Hematopoietic multipotent progenitor cell treated with erythropoietin and hydrocortisone succinate and interleukin-3 and kit ligand, for 17 days (in vitro differentiated cells): ENCODE results near the gene OR2AJ1.

Source experiments
- DNase-seq: peaks from one replicate; pipeline ENCODE4 v3.0.0-alpha.2; 2015; ENCODE audit warnings: low spot score

The OR2AJ1 gene, protein sequence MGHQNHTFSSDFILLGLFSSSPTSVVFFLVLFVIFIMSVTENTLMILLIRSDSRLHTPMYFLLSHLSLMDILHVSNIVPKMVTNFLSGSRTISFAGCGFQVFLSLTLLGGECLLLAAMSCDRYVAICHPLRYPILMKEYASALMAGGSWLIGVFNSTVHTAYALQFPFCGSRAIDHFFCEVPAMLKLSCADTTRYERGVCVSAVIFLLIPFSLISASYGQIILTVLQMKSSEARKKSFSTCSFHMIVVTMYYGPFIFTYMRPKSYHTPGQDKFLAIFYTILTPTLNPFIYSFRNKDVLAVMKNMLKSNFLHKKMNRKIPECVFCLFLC

GRCh38 chr1:247924868-247925267 is at the start of gene OR2AJ1:
Gene OR2AJ1 (plus strand): TSS chr1:247924889. CDS start chr1:247933769, 8,880 bp downstream.
- no peak for DNase-seq

DNA sequence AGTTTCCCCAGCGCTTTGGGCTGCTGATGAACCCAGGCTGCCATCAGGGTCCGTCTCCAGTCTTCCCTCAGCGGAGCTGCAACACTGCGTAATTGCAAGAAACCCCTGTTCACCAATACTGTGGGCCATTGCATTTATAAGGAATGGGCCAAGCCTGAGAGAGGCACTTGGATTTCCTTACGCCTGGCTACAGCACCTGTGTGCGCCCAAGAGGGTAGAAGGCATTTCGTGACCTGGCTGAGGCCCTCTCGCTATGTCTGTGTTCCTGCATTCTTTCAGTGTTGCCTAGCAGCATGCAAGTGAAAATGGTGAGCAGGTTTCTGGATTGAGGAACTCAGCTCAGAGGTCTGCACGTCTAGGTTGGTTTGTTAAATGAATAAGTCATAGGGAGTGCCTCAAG is 41.3 kb upstream of the OR2AJ1 start:
- DNase-seq, result no peak

DNA sequence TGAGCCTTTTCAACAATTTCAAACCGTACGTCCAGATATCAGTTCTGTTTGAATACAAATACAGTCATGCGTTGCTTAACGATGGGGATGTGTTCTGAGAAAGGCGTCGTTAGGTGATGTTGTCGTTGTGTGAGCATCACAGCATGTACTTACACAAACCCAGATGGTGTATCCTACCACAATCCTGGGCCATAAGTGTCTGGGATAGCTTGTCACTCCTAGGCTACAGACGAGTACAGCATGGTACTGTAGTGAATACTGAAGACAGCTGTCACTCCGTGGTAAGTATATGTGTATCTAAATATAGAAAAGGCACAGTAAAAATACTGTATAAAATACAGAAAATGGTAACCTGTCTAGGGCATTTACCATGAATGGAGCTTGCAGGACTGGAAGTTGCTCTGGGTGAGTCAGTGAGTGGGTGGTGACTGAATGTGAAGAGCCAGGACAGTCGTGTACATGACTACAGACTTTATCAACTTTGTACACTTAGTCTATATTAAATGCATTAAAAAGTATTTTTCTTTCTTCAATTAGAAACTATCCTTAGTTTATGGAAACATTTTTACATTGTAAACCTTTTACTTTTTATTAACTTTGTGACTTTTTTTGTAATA is 39.8 kb upstream of the OR2AJ1 start:
- DNase-seq, result no peak

DNA sequence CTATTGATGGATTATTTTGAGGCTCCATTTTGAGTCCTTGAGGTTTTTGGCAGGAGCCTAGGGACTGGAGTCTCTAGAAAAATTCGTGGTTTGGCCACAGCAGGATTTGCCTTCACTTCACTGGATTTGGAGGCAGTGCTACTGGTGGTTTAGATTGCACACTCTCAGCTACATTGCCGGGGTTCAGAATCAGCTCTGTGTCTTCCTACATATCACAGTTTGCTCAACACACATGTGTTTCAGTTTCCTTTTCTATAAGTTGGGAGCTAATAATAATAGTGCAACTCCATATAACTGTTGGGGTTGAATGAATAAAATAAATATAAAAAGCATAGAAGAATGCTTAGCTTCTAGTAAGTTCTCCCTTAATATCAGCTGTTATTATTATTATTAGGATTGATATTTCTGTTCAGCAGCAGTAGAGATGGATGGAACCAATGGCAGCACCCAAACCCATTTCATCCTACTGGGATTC is 29.5 kb upstream of the OR2AJ1 start, which contains the start of gene OR2W3:
Gene OR2W3 (plus strand): TSS at position 425 of the 475 bp plus-strand sequence. CDS start 0 bp downstream, at position 425.
- no peak for DNase-seq

DNA sequence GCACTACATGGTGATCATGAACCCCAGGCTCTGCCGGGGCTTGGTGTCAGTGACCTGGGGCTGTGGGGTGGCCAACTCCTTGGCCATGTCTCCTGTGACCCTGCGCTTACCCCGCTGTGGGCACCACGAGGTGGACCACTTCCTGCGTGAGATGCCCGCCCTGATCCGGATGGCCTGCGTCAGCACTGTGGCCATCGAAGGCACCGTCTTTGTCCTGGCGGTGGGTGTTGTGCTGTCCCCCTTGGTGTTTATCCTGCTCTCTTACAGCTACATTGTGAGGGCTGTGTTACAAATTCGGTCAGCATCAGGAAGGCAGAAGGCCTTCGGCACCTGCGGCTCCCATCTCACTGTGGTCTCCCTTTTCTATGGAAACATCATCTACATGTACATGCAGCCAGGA is 28.7 kb upstream of the OR2AJ1 start:
- DNase-seq, result no peak

DNA sequence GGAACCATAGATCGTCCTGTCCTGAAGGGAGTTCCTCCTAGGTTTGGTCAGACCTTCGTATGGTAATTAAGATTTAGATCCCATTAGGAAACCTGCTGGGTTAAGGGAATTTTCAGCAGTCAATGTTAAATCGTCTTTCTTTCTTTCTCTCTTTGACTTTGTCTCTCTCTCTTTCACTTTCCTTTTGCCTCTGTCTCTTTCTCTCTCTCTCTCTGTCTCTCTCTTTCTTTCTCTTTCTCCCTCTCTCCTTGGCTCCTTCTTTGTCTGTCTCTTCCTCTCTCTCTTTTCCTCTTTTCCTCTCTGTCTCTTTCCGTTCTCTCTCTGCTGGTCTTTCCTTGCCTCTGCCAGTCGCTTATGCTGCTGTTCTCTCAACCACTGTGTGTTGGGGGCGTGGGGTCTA is 20.6 kb upstream of the OR2AJ1 start:
- no peak for DNase-seq

- no peak for DNase-seq
Observed at GRCh38 chr1:247905181-247905580, 19.5 kb upstream of the OR2AJ1 start.

GRCh38 chr1:247905910-247906503 is 18.7 kb upstream of the OR2AJ1 start:
- DNase-seq, result no peak

GRCh38 chr1:247906504-247907047 is 18.1 kb upstream of the OR2AJ1 start:
- peak; percentile 78 for DNase-seq

DNA sequence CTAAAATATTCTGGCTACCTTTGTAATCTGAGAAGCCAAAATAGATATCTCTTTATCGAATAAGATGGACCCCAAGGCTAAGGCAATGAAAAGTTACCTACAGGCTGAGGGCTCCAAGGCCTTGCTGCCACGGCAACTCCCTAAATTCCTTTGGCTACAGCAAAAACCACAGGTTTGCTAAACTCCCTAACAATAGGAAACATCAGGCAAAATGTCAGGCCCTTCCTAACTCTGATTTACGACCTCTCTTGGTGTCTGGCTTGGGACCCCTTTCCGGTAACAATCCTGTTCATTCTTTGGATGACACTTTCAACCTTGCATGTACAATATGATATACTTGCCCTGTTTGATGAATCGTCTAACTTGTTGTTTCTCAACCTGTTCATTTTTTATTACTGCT is 15.9 kb upstream of the OR2AJ1 start:
- DNase-seq, result no peak

- DNase-seq, result no peak
Observed at GRCh38 chr1:247913786-247914185, 10.9 kb upstream of the OR2AJ1 start.

GRCh38 chr1:247914941-247915662 is 9.6 kb upstream of the OR2AJ1 start:
- DNase-seq, result no peak

- DNase-seq, result no peak
Observed at GRCh38 chr1:247919952-247920351, 4.7 kb upstream of the OR2AJ1 start, which contains the start of gene OR2T8. Gene OR2T8 (plus strand): TSS chr1:247920252. CDS start chr1:247921018, 766 bp downstream.

- DNase-seq, result no peak
Observed at GRCh38 chr1:247923941-247924340, 748 bp upstream of the OR2AJ1 start.

DNA sequence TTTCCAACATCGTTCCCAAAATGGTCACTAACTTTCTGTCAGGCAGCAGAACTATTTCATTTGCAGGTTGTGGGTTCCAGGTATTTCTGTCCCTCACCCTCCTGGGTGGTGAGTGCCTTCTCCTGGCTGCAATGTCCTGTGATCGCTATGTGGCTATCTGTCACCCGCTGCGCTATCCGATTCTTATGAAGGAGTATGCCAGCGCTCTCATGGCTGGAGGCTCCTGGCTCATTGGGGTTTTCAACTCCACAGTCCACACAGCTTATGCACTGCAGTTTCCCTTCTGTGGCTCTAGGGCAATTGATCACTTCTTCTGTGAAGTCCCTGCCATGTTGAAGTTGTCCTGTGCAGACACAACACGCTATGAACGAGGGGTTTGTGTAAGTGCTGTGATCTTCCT is 9.3 kb downstream of the OR2AJ1 start:
- DNase-seq, result no peak

GRCh38 chr1:247935781-247936180 is 11.1 kb downstream of the OR2AJ1 start:
- no peak for DNase-seq

DNA sequence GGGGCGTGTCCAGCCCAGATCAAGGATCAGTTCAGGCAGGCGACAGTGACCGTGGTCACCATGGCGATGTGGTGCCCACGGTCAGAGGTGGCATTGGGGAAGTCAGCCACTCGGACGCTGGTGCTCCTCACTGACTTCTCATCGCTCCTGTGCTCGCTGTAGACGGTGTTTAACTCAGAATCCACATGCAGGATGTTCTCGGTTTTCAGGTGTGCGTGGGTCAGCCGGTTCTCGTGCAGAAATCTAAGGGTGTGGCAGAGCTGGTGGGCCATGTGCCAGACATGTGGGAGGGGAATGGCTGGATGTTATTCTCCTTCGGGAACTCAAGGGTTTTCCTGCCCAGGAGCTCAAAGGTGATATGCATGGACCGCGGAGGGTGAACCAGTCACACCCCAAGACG is 11.7 kb downstream of the OR2AJ1 start:
- DNase-seq, result no peak

DNA sequence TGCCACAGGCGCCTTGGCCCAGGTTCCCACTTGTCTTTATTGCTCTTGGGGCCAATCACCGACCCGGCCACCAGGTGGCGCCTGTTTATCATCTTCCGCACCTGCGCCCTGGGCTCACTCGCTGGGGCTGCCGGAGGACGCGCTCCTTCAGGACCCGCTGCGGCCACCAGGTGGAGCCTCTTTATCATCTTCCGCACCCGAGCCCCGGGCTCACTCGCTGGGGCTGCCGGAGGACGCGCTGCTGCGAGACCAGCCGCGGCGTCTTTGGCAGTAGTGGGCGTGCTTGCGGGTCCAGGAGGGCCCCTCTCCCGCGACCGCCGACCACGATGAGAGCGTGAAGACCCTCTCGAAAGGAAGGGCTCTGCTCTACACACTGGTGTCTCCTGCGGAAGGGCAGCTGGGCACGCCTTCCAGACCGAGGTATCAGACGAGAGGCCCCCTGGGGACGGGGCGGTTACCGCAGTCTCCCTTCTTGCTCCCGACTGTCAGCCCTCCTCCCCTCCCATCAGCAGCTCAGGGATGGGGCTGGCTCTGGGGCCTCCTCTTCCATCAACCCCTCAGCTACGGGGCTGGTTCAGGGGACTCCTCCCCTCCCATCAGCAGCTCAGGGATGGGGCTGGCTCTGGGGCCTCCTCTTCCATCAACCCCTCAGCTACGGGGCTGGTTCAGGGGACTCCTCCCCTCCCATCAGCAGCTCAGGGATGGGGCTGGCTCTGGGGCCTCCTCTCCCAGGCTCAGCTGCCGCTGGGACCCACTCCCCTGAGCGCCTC is 12.5 kb downstream of the OR2AJ1 start:
- peak; percentile 96 for DNase-seq

GRCh38 chr1:247942624-247943023 is 17.9 kb downstream of the OR2AJ1 start:
- DNase-seq, result no peak

GRCh38 chr1:247948558-247948957 is 23.9 kb downstream of the OR2AJ1 start, which contains the start of gene OR2L8:
Gene OR2L8 (plus strand): TSS chr1:247948858. CDS start chr1:247948858, 0 bp downstream.
- DNase-seq, result no peak

- DNase-seq, result no peak
Observed at GRCh38 chr1:247953408-247953807, 28.7 kb downstream of the OR2AJ1 start.
